Left colon (tissue), 2 donors: Measurements from ENCODE around the gene PAN3. TPM values are rescaled to one million over a fixed set of nuclear protein-coding genes. Genes with fewer than 3 reads are reported as not detected.

Experiments used
- ATAC-seq: fragments of 200-7000 bp; cut with Tn5 transposase; one replicate; pipeline ENCODE4 v1.9.1; 2020; ENCODE audit warnings: mild to moderate bottlenecking, moderate library complexity
- DNase-seq, 2 donors: peaks; one replicate each; pipeline ENCODE4 v3.0.0-alpha.2; 2020
- intact Hi-C, 2 donors: fragments of 100-400 bp; cut with DNase I in 1 of 2; cut with micrococcal nuclease in 1 of 2; formaldehyde crosslinking; loops; one replicate each; pipeline versions ENCODE4 v1.11.2 to v1.14.0; 2022; cut with DNase I, micrococcal nuclease
- total RNA-seq, 2 donors: library from RNA; stranded (reverse); fragmentation: NEBNext Ultra II Directional; extraction: Animal tissue kit (Norgen Biotek cat#: 25700); gene quantifications; one replicate each; pipeline ENCODE4 v1.2.1, GENCODE V29; 2021
- donor health status: DM: no; HTN: no; CAD: no.
- donor health status: DM: yes; HTN: yes; CAD: no.

Gene PAN3
- total RNA-seq, 2 donors from 2014 or later: 30.7 to 37.0 TPM

DNA sequence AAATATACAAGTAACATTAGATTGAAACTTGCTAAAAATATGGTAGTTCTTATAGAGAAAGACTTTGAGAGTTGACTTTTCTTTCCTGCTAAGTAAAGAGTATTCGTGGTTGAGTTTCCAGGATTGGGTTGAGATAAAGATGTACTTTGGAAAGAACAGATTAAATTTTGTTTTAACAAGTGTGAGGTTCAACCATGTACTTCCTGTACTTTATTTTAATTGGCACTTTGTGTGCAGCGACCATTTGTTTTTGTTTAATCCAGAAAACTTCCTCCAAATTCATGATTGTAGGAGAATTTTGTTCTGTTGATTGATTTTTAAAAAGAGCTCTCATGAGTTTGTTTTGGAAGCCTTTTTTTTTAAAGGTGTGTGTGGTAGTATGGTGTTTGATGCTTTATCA lies 46.9 kb downstream of the PAN3 start:
- DNase-seq (no peak), ATAC-seq (no peak)
- intact Hi-C loops: no loop called here

DNA sequence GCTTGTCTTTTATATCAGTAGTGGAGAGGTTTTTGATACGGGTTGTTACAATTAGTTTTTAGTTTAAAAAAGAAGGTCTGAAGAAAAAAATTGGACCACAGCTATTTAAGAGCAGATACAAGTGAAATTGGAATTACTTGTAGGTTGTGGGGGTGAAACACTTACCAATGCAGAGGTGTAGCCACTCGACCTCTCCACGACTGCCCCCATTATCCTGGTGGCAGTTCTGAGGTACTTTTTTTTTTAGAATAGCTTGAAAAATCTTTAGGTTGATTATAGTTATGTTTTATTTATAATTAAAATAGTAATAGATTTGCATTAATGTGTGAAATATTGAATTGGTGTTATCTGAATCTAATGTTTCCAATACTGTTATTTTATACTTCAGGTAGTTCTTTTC lies 60.7 kb downstream of the PAN3 start:
- intact Hi-C loops: no loop called here
- no peak for ATAC-seq
- no peak for DNase-seq

GRCh38 chr13:28204043-28204442 lies 65.7 kb downstream of the PAN3 start:
- DNase-seq (no peak), ATAC-seq (peak; percentile 40)
- intact Hi-C loops: no loop called here

- intact Hi-C loops: no loop called here
- ATAC-seq (no peak), DNase-seq (no peak)
Observed at GRCh38 chr13:28204690-28205443, 66.5 kb downstream of the PAN3 start.

DNA sequence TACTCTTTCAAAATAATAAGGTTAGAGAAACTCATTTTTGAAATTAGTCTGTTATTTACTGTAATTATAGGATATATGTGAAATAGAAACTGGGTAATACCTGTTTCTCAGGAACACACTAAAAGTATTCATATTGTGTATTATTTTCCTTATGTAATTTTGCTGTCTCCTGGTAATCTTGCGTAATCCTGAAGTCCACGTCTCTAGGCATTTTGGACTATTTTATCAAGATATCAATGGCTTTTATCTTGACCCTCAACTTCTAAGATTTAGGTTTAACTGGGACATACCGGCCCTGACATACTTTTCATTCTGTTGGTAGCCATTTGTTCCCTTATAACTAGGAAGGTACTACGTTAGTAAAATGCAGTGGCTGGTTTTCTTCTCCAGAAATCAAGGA lies 80.3 kb downstream of the PAN3 start:
- DNase-seq (no peak), ATAC-seq (no peak)
- intact Hi-C loops: no loop called here

GRCh38 chr13:28219408-28220099 lies 81.2 kb downstream of the PAN3 start:
- ATAC-seq (no peak), DNase-seq (no peak)
- intact Hi-C loops: no loop called here

GRCh38 chr13:28220166-28220565 lies 81.8 kb downstream of the PAN3 start:
- intact Hi-C loops: no loop called here
- DNase-seq (no peak), ATAC-seq (no peak)

GRCh38 chr13:28229522-28230411 lies 91.4 kb downstream of the PAN3 start:
- ATAC-seq (no peak), DNase-seq (no peak)
- intact Hi-C loops: no loop called here

DNA sequence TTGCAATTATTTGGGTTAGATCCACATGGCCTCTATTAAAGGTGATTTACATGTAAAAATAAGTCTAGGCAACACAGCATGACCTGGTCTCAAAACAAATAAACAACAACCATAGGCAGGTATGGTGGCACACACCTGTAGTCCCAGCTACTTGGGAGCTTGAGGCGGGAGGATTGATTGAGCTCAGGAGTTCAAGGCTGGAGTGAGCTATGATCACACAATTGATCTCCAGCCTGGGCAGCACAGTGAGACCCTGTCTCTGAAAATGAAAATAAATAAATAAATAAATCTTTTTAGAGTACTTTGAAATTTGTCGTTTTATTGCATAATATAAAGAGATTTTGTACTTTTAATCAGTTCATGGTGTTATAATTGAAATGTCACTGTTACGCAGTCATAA lies 93.3 kb downstream of the PAN3 start:
- intact Hi-C loops: no loop called here
- ATAC-seq (no peak), DNase-seq (no peak)

- ATAC-seq (no peak), DNase-seq (no peak)
- intact Hi-C loops: no loop called here
Observed at GRCh38 chr13:28237944-28238343, 99.6 kb downstream of the PAN3 start.

DNA sequence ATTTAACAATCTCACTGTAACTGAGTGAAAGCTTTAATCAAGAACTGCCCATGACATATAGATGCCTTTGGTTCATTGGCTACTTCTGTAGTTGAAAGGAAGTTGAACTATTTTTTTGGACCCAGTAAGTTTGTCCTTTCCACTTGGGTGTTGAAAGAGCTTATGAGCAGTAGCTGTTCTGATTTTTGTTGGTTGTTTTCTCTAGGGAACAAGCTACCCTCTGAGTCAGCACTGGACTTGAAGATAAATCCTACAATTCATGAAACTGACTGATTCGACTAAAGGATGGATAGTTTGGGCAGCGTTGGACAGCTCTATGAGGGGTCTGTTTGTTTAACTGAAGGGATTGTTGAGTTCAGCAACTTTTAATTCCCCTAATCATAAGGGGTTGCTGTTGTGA lies 101.0 kb downstream of the PAN3 start:
- intact Hi-C loops: no loop called here
- no peak for ATAC-seq
- no peak for DNase-seq

GRCh38 chr13:28245465-28245864 lies 107.1 kb downstream of the PAN3 start:
- DNase-seq (no peak), ATAC-seq (no peak)
- intact Hi-C loops: no loop called here

GRCh38 chr13:28246891-28247290 lies 108.5 kb downstream of the PAN3 start:
- DNase-seq: no peak
- ATAC-seq: no peak
- intact Hi-C loops: no loop called here

DNA sequence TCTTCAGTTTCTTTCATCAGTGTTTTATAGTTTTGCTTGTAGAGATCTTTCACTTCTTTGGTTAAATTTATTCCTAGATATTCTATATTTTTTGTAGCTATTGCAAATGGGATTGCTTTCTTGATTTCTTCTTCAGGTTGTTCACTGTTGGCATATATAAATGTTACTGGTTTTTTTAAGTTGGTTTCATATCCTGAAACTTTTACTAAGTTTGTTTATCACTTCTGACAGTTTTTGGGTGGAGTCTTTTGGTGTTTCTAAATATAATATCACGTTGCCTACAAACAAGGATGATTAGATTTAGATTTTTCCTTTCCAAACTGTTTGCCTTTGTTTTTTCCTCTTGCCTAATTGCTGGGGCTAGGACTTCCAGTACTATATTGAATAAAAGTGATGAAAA lies 109.7 kb downstream of the PAN3 start:
- DNase-seq: no peak
- intact Hi-C loops: no loop called here
- no peak for ATAC-seq

DNA sequence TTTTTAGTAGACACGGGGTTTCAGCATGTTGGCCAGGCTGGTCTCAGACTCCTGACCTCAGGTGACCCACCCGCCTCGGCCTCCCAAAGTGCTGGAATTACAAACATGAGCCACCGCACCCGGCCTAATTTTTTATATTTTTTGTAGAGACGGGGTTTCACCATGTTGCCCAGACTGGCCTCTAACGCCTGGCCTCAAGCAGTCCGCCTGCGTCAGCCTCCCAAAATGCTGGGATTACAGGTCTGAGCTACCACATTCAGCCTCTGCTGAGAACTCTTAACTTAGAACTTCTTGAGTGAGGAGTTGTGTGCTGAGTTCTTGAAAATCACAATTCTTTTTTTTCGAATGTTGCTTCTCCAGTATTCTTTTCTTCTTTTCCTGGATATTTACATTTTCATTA lies 112.2 kb downstream of the PAN3 start:
- no peak for ATAC-seq

GRCh38 chr13:28251466-28251865 lies 113.1 kb downstream of the PAN3 start:
- intact Hi-C loops: no loop called here
- DNase-seq: no peak
- no peak for ATAC-seq

More for the DNA sequence above, 112.2 kb downstream of the PAN3 start:
- no peak for DNase-seq
- intact Hi-C loops: no loop called here

DNA sequence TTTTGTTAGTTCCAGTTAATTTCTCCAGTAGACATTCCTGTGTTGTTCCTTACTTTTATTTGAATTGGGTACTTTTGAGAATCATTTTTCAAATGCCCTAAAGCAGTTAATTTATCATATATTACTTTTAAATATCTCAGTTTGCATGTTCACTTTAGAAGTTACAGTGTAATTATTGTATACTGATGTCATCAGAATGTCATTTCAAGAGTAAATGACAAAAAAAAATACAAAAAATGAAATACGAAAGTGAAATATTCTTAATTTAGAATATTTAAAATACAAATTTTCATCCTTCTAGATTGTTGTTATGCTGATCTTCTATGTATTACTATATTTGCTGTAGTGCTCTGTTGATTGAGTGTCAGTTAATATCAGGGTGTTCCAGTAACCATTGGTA lies 114.2 kb downstream of the PAN3 start:
- no peak for DNase-seq
- intact Hi-C loops: no loop called here
- no peak for ATAC-seq

DNA sequence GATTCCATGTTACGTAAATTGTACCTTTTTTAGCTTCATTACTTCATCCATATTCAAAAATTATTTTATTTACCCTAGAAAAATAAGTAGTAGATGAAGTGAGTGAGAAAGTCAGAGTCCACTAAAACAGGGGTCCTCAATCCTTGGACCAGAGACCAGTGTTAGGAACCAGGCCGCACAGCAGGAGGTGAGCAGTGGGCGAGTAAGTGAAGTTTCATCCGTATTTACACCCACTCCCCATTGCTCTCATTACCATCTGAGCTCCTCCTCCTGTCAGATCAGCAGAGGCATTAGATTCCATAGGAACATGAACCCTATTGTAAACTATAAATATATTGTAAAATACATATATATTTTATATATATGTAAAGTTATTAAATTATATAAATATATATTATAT lies 119.0 kb downstream of the PAN3 start:
- ATAC-seq (no peak), DNase-seq (no peak)
- intact Hi-C loops: no loop called here

DNA sequence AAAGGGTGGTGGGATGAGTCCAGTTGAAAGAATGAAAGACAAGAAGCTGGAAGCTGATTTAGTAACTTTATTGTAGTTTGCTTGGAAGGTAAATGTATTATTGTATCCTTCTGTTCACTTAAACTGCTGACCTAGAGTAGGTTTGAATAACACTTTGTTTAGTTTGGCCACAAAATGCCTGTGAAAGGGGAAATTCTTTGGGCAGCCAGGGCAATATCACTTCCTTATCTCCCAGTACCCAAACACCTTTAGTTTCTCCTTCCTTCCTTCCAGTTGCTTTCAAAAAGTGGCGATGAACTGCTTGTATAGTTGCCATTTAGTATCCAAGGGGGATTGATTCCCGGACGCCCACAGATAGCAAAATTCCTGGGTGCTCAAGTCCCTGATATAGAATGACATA lies 120.1 kb downstream of the PAN3 start:
- DNase-seq (no peak), ATAC-seq (no peak)
- intact Hi-C loops: no loop called here

GRCh38 chr13:28267497-28267896 lies 129.2 kb downstream of the PAN3 start:
- intact Hi-C loops: no loop called here

More at GRCh38 chr13:28267497-28267896, 129.2 kb downstream of the PAN3 start:
- ATAC-seq (no peak), DNase-seq (no peak)
